ENCODE data around the gene GPR4.
"Not testable (repeated sequence)": the region's sequence is repeated elsewhere in the genome, so short reads cannot be mapped to it uniquely, and the experiment has no call there.

The GPR4 gene

GRCh38 chr19:45616704-45617017, 14.6 kb upstream of the GPR4 start:
- H4K20me1 ChIP-seq (ENCODE audit: insufficient read depth): no peaks in the 10 kb centered on the region
- H3K27me3 ChIP-seq (ENCODE audit: insufficient read depth, low read depth): no peaks in the 10 kb centered on the region
- H3K36me3 ChIP-seq (ENCODE audit: insufficient read depth): no peaks in the 10 kb centered on the region
- no peaks in the 10 kb centered on the region for H3K79me2 ChIP-seq (ENCODE audit: insufficient read depth, low read depth)
- TF ChIP-seq CTCF (conservative IDR thresholded peaks at IDR 0.05; ENCODE audit: low read depth, low read length): no peak
- no peak overlapping the region for H3K4me2 ChIP-seq
- H3K4me1 ChIP-seq (ENCODE audit: low read depth, poor library complexity, severe bottlenecking): peaks cover 30% of the 10 kb centered on the region
- H2AFZ ChIP-seq (ENCODE audit: low read depth): no peak overlapping the region
- no peak overlapping the region for H3K4me3 ChIP-seq (IDR thresholded peaks at IDR 0.05; ENCODE audit: insufficient read depth, low read depth, low read length)
- no peak overlapping the region for H3K27ac ChIP-seq
- H3K9ac ChIP-seq: no peak overlapping the region

GRCh38 chr19:45615795-45616703, 14.0 kb upstream of the GPR4 start:
- Histone ChIP-seq H4K20me1 (ENCODE audit: insufficient read depth) (no peaks in the 10 kb centered on the region), H3K4me2 (0 out of 2 replicates have a peak overlapping the region, but pooled peaks have one; percentile 27), H2AFZ (ENCODE audit: low read depth) (no peak overlapping the region; the same call in 1 of the 2 replicates), H3K79me2 (ENCODE audit: insufficient read depth, low read depth) (no peaks in the 10 kb centered on the region), H3K4me1 (ENCODE audit: low read depth, poor library complexity, severe bottlenecking) (peaks cover 30% of the 10 kb centered on the region), H3K36me3 (ENCODE audit: insufficient read depth) (no peaks in the 10 kb centered on the region), H3K9ac (no peak overlapping the region), H3K4me3 (IDR thresholded peaks at IDR 0.05; ENCODE audit: insufficient read depth, low read depth, low read length) (no peak overlapping the region), H3K27me3 (ENCODE audit: insufficient read depth, low read depth) (no peaks in the 10 kb centered on the region), H3K27ac (no peak overlapping the region)
- TF ChIP-seq CTCF (conservative IDR thresholded peaks at IDR 0.05; ENCODE audit: low read depth, low read length): no peak

- H3K27me3 ChIP-seq (ENCODE audit: insufficient read depth, low read depth); H3K79me2 ChIP-seq (ENCODE audit: insufficient read depth, low read depth); H2AFZ ChIP-seq (ENCODE audit: low read depth); H3K36me3 ChIP-seq (ENCODE audit: insufficient read depth); H3K9ac ChIP-seq; H4K20me1 ChIP-seq (ENCODE audit: insufficient read depth); H3K4me3 ChIP-seq (IDR thresholded peaks at IDR 0.05; ENCODE audit: insufficient read depth, low read depth, low read length): not testable (repeated sequence)
- peaks cover 30% of the 10 kb centered on the region for H3K4me1 ChIP-seq (ENCODE audit: low read depth, poor library complexity, severe bottlenecking)
- peak overlapping the region; percentile 84 for H3K27ac ChIP-seq
- H3K4me2 ChIP-seq: peak overlapping the region; percentile 57; the same call in 1 of the 2 replicates
Observed at GRCh38 chr19:45615056-45615455, 13.0 kb upstream of the GPR4 start.

GRCh38 chr19:45613926-45614725, 12.1 kb upstream of the GPR4 start:
- Histone ChIP-seq H3K4me3 (IDR thresholded peaks at IDR 0.05; ENCODE audit: insufficient read depth, low read depth, low read length) (no peak overlapping the region), H3K36me3 (ENCODE audit: insufficient read depth) (no peaks in the 10 kb centered on the region), H4K20me1 (ENCODE audit: insufficient read depth) (no peaks in the 10 kb centered on the region), H3K79me2 (ENCODE audit: insufficient read depth, low read depth) (no peaks in the 10 kb centered on the region), H2AFZ (ENCODE audit: low read depth) (no peak overlapping the region), H3K27me3 (ENCODE audit: insufficient read depth, low read depth) (no peaks in the 10 kb centered on the region), H3K9ac (peak overlapping the region; percentile 31; the same call in 1 of the 2 replicates), H3K4me2 (peak overlapping the region; percentile 57), H3K27ac (peak overlapping the region; percentile 84), H3K4me1 (ENCODE audit: low read depth, poor library complexity, severe bottlenecking) (peaks cover 30% of the 10 kb centered on the region)
- no peak for TF ChIP-seq CTCF (conservative IDR thresholded peaks at IDR 0.05; ENCODE audit: low read depth, low read length)

All from KMS-11 (cell line).